Measurements from ENCODE around the gene C16orf78. TPM values are rescaled to one million over a fixed set of nuclear protein-coding genes. Genes with fewer than 3 reads are reported as not detected.

The C16orf78 gene
- total RNA-seq, 4 donors from 2014 or later = not detected

DNA sequence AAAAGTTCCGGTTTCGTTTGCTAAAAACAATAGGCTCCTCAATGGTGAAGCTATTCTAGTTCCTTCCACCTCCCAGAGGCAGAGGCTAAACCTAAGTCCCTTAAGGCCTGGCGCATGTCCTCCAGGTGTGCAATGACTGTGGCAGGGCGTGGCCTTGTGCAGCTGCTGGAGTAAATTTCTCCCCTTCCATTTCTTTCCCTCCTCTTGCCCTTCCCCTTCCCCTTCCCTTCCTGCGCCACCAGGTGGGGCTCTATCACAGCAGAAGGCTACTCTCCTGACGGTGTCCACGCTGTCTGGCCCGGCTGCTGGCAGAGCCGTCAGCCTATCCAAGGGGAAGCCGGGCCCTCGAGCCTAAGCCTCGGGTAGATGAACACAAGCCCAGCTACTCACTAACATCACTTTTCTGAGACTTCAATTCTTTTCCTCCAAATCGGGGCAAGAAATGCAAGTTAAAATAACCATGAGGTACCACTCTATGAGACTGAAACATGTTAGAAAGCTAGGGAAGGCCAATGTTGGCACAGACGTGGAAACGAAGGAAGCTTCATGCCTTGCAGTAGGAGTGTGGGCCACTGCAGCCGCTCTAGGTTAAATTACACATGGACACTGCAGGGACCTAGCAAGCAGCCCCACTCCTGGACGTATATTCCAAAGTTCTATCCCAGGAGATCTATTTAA lies 34.4 kb downstream of the C16orf78 start:
- peaks cover 0 to 5% (median 0%) of the 10 kb centered on the region in 3 donors for H3K27me3 ChIP-seq
- no peaks in the 10 kb centered on the region for H3K36me3 ChIP-seq
- no peak overlapping the region for H3K4me3 ChIP-seq
- in situ Hi-C loops (cut with MboI; ENCODE audit: low sequenced_read_pairs in 4 of 4) = loop anchor here in 3 of 4 donors (10.0 to 25.0 kb wide), 4 partner anchors 179 to 507 kb away; no protein-coding TSS in a partner anchor
- ATAC-seq (peak; percentile 88 to 92), DNase-seq (peak; percentile 57 to 73)
- H3K27ac ChIP-seq = no peak overlapping the region
- intact Hi-C loops (cut with DNase I; ENCODE audit: low total_unique reads) = loop anchor here (1.0 to 2.0 kb wide), 3 partner anchors 185 to 514 kb away; no protein-coding TSS in a partner anchor
- H3K9me3 ChIP-seq = no peaks in the 10 kb centered on the region
- H3K4me1 ChIP-seq = peaks cover 0 to 3% of the 10 kb centered on the region in 2 donors
- no peak for TF ChIP-seq POLR2A (IDR thresholded peaks at IDR 0.05)
- TF ChIP-seq, protein P1, sequence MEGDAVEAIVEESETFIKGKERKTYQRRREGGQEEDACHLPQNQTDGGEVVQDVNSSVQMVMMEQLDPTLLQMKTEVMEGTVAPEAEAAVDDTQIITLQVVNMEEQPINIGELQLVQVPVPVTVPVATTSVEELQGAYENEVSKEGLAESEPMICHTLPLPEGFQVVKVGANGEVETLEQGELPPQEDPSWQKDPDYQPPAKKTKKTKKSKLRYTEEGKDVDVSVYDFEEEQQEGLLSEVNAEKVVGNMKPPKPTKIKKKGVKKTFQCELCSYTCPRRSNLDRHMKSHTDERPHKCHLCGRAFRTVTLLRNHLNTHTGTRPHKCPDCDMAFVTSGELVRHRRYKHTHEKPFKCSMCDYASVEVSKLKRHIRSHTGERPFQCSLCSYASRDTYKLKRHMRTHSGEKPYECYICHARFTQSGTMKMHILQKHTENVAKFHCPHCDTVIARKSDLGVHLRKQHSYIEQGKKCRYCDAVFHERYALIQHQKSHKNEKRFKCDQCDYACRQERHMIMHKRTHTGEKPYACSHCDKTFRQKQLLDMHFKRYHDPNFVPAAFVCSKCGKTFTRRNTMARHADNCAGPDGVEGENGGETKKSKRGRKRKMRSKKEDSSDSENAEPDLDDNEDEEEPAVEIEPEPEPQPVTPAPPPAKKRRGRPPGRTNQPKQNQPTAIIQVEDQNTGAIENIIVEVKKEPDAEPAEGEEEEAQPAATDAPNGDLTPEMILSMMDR (IDR thresholded peaks at IDR 0.05 in 4 of 5, conservative IDR thresholded peaks at IDR 0.05 in 1 of 5) = peak; percentile 85 to 95 (median 88)

DNA sequence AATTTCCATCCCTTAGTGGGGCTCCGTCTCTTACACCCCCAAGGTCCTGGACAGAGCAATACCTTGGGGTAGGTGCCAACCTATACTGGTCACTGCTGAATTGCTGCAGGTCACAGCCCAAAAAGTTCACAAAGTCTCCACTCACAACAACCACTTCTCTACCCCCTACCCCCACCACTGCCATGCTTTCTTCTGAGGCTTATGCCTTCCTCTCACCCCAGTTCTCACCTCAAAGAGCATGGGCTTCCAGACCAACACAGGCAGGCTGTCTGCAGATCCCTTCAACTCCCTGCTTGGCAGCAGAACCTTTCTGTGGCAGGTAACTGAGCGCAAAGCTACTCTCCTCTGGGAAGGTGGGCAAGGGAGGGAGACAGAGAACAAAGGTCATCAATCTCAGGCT lies 35.5 kb downstream of the C16orf78 start:
- no peak for ATAC-seq
- no peaks in the 10 kb centered on the region for H3K36me3 ChIP-seq
- peaks cover 0 to 3% of the 10 kb centered on the region in 2 donors for H3K4me1 ChIP-seq
- TF ChIP-seq, protein P1 (IDR thresholded peaks at IDR 0.05 in 4 of 5, conservative IDR thresholded peaks at IDR 0.05 in 1 of 5) = no peak
- no peak for TF ChIP-seq POLR2A (IDR thresholded peaks at IDR 0.05)
- intact Hi-C loops (cut with DNase I; ENCODE audit: low total_unique reads) = no loop called here
- H3K9me3 ChIP-seq = no peaks in the 10 kb centered on the region
- H3K27ac ChIP-seq = no peak overlapping the region
- H3K27me3 ChIP-seq = no peaks in the 10 kb centered on the region
- in situ Hi-C loops (cut with MboI; ENCODE audit: low sequenced_read_pairs in 4 of 4) = loop anchor here in 3 of 4 donors (10.0 to 25.0 kb wide), 4 partner anchors 178 to 506 kb away; no protein-coding TSS in a partner anchor
- H3K4me3 ChIP-seq = no peak overlapping the region
- no peak for DNase-seq

DNA sequence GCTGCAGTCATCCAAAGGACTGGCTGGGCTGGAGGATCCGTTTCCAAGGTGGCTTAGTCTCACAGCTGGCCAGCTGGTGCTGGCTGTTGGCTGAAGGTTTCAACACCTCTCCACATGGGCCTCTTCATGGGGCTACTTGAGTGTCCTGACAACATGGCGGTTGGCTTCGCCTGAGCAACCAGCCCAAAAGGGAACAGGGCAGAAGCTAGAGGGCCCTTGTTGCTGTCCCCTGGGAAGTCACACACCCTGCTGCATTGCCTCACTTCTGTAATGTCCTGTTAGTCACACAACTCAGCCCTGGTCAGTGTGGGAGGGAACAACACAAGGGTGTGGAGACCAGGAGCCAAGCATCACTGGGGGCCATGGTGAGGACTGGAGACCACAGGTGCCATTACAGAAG lies 36.6 kb downstream of the C16orf78 start:
- no peak overlapping the region for H3K4me3 ChIP-seq
- H3K9me3 ChIP-seq = no peaks in the 10 kb centered on the region
- ATAC-seq (no peak), DNase-seq (no peak)
- no peaks in the 10 kb centered on the region for H3K36me3 ChIP-seq
- TF ChIP-seq, protein P1 (IDR thresholded peaks at IDR 0.05 in 4 of 5, conservative IDR thresholded peaks at IDR 0.05 in 1 of 5) = no peak
- TF ChIP-seq POLR2A (IDR thresholded peaks at IDR 0.05) = no peak
- H3K27ac ChIP-seq = no peak overlapping the region
- no peaks in the 10 kb centered on the region for H3K27me3 ChIP-seq
- in situ Hi-C loops (cut with MboI; ENCODE audit: low sequenced_read_pairs in 4 of 4) = loop anchor here in 3 of 4 donors (5.0 to 25.0 kb wide), 4 partner anchors 177 to 515 kb away; no protein-coding TSS in a partner anchor
- intact Hi-C loops (cut with DNase I; ENCODE audit: low total_unique reads) = no loop called here
- peaks cover 0 to 3% of the 10 kb centered on the region in 2 donors for H3K4me1 ChIP-seq

DNA sequence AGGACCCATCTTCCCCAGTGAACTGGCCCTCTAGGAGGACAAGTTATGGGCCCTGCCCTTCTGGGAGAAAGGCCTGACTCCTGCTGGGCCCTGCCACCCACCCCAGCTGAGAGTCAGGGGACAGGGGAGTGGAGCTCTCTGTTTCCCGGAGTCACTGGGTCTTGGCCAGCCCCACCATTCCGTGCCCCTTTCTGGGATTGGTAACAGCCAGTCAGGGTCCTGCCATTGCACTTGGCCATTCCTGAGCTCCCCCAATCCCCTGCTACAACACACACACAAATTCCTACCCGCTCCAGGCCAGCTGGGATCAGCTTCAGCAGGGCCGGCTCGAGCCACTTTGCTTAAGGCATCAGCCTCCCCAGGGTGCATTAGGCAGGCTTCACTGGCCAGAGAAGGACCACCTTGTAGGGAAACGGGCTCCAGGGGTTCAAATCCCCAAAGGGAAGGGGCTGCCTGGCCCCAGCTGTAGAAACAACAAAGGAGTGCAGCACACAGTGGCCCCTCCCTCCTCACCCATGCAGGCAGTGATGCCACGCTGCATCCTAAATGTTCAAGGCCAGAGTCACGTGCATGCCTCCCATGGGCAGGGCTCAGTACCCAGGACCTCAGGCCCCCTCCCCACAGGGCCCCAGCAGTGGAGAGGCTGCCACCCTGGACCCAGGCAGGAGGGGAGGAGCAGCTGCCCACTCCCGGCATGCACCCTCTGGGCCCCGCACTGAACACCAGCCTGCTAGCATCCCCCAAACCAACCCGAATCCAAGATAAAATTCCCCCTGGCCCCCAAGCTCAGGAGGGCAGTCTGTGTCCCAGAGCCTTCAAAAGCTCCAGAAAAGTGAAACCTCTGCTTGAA lies 37.7 kb downstream of the C16orf78 start:
- H3K27ac ChIP-seq = no peak overlapping the region
- TF ChIP-seq, protein P1 (IDR thresholded peaks at IDR 0.05 in 4 of 5, conservative IDR thresholded peaks at IDR 0.05 in 1 of 5) = no peak
- no peak for TF ChIP-seq POLR2A (IDR thresholded peaks at IDR 0.05)
- DNase-seq (no peak), ATAC-seq (no peak)
- intact Hi-C loops (cut with DNase I; ENCODE audit: low total_unique reads) = no loop called here
- no peak overlapping the region for H3K4me3 ChIP-seq
- H3K4me1 ChIP-seq = peaks cover 0 to 3% of the 10 kb centered on the region in 2 donors
- no peaks in the 10 kb centered on the region for H3K9me3 ChIP-seq
- in situ Hi-C loops (cut with MboI; ENCODE audit: low sequenced_read_pairs in 4 of 4) = loop anchor here in 3 of 4 donors (5.0 to 25.0 kb wide), 4 partner anchors 176 to 513 kb away; no protein-coding TSS in a partner anchor
- no peaks in the 10 kb centered on the region for H3K36me3 ChIP-seq
- no peaks in the 10 kb centered on the region for H3K27me3 ChIP-seq

Data from gastrocnemius medialis (tissue), 4 donors.